HG03280 (cell line): ENCODE data around the gene TENT4A.

Experiments used
- ATAC-seq: cut with Tn5 transposase; IDR thresholded peaks from one replicate; pipeline ENCODE4 v1.9.1; 2021; ENCODE audit warnings: mild to moderate bottlenecking, moderate library complexity; ENCODE audit not compliant: unreplicated experiment

The TENT4A gene

GRCh38 chr5:6791031-6791430 is 77.8 kb downstream of the TENT4A start:
- no peak for ATAC-seq

- ATAC-seq: no peak
These were observed 79.1 kb downstream of the TENT4A start for GRCh38 chr5:6792376-6792775.

GRCh38 chr5:6792911-6793471 is 79.8 kb downstream of the TENT4A start:
- ATAC-seq: no peak

GRCh38 chr5:6801236-6801635 is 88.0 kb downstream of the TENT4A start:
- ATAC-seq: no peak

- ATAC-seq: no peak
These were observed 90.8 kb downstream of the TENT4A start for GRCh38 chr5:6803981-6804550.

GRCh38 chr5:6804766-6805501 is 91.7 kb downstream of the TENT4A start:
- ATAC-seq: no peak

- no peak for ATAC-seq
These were observed 92.6 kb downstream of the TENT4A start for GRCh38 chr5:6805841-6806240.
